HepG2 (cell line): ENCODE results near the gene TRIM62.

ENCODE experiments used
- ARNTL ChIP-seq: sonication (generic); formaldehyde crosslinking; IDR thresholded peaks from 2 replicates; pipeline ENCODE4 v1.4.0; 2020; ENCODE audit warnings: mild to moderate bottlenecking, missing genetic modification reagents
- EP300 ChIP-seq, 3 experiments: sonication (generic) in 1 of 3; formaldehyde crosslinking in 1 of 3; IDR thresholded peaks; 2 replicates each; pipeline versions ENCODE4 v1.5.1 to v1.6.1; 2011 to 2020; ENCODE audit warnings: low read depth in 2 of 3, low read length in 2 of 3, borderline replicate concordance in 1 of 3, improper control_type of control experiment in 1 of 3, mild to moderate bottlenecking in 1 of 3, missing genetic modification reagents in 1 of 3, moderate library complexity in 1 of 3
- EZH2 ChIP-seq: conservative IDR thresholded peaks from 2 replicates; pipeline ENCODE4 v1.6.1; 2012; ENCODE audit warnings: mild to moderate bottlenecking, low read depth, low read length, moderate library complexity
- JUND ChIP-seq: sonication (generic); formaldehyde crosslinking; IDR thresholded peaks from 2 replicates; pipeline ENCODE4 v1.8.0; 2022; ENCODE audit warnings: mild to moderate bottlenecking, missing genetic modification reagents
- RAD21 ChIP-seq: fragments of 450-650 bp; formaldehyde crosslinking; IDR thresholded peaks from 2 replicates; pipeline ENCODE4 v1.5.0; 2020; ENCODE audit warnings: mild to moderate bottlenecking
- SMAD3 ChIP-seq: sonication (generic); formaldehyde crosslinking; IDR thresholded peaks from 2 replicates; pipeline ENCODE4 v1.4.0; 2020; ENCODE audit warnings: missing genetic modification reagents
- SUZ12 ChIP-seq: fragments of 150-350 bp; IDR thresholded peaks from 2 replicates; pipeline ENCODE4 v1.6.1; 2014; ENCODE audit warnings: low read depth, low read length
- TCF12 ChIP-seq, 2 experiments: fragments of 450-650 bp in 1 of 2; sonication (generic) in 1 of 2; formaldehyde crosslinking in 1 of 2; IDR thresholded peaks; 2 replicates each; pipeline versions ENCODE4 v1.6.1 to v1.8.0; 2017 to 2022; ENCODE audit warnings: antibody characterized with exemption in 1 of 2, mild to moderate bottlenecking in 1 of 2, missing genetic modification reagents in 1 of 2, moderate library complexity in 1 of 2
- THAP7 ChIP-seq: sonication (generic); formaldehyde crosslinking; IDR thresholded peaks from 2 replicates; pipeline ENCODE4 v1.8.1; 2023; ENCODE audit warnings: mild to moderate bottlenecking, missing genetic modification reagents
- ZHX2 ChIP-seq, 2 experiments: sonication (generic) in 1 of 2; formaldehyde crosslinking in 1 of 2; IDR thresholded peaks; 2 replicates each; pipeline versions ENCODE4 v1.6.1 to v1.9.0; 2014 to 2022; ENCODE audit warnings: antibody characterized with exemption in 1 of 2, borderline replicate concordance in 1 of 2, inconsistent platforms in 1 of 2, low read depth in 1 of 2, missing genetic modification reagents in 1 of 2
- TF ChIP-seq, protein P1 (sequence below): conservative IDR thresholded peaks from 2 replicates; pipeline ENCODE4 v1.6.1; 2018; ENCODE audit warnings: missing genetic modification reagents

DNA sequence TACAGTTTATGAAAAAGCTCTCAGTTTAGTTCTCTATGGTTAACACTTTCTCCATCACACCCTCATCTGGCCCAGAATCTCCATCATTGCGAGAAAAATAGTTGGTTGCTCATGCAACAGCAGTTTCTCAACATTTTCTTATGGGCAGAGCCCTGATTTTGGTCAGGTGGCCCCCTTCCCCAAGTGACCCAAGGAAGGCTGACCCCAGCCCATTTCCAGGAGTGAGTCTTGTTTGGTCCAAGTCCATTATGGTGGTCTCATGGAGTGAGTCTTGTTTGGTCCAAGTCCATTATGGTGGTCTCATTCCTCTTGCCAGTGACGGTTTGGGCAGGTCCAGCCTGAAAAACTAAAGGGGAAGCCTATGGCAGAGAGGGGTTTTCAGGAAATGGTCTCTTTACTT is 1.5 kb upstream of the TRIM62 start:
- TF ChIP-seq JUND (CRISPR knock-in tag) (no peak), THAP7 (CRISPR knock-in tag) (no peak), SUZ12 (no peak), TCF12 (IDR thresholded peaks at IDR 0.05) (no peak), TCF12 (CRISPR knock-in tag; IDR thresholded peaks at IDR 0.05) (no peak), SMAD3 (no peak), EZH2 (no peak), ARNTL (no peak), ZHX2 (IDR thresholded peaks at IDR 0.05; ENCODE audit: low read depth) (no peak), ZHX2 (CRISPR knock-in tag; IDR thresholded peaks at IDR 0.05; ENCODE audit: borderline replicate concordance) (no peak), EP300 (IDR thresholded peaks at IDR 0.05; ENCODE audit: low read depth in 2 of 2, low read length in 2 of 2) (no peak), EP300 (CRISPR knock-in tag; IDR thresholded peaks at IDR 0.05; ENCODE audit: borderline replicate concordance) (no peak), RAD21 (CRISPR knock-in tag) (no peak)
- TF ChIP-seq, protein P1, sequence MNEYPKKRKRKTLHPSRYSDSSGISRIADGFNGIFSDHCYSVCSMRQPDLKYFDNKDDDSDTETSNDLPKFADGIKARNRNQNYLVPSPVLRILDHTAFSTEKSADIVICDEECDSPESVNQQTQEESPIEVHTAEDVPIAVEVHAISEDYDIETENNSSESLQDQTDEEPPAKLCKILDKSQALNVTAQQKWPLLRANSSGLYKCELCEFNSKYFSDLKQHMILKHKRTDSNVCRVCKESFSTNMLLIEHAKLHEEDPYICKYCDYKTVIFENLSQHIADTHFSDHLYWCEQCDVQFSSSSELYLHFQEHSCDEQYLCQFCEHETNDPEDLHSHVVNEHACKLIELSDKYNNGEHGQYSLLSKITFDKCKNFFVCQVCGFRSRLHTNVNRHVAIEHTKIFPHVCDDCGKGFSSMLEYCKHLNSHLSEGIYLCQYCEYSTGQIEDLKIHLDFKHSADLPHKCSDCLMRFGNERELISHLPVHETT (CRISPR knock-in tag), result no peak
